ENCODE measurements around the gene CASZ1. TPM values are rescaled to one million over a fixed set of nuclear protein-coding genes. Genes with fewer than 3 reads are reported as not detected.

Gene CASZ1
- total RNA-seq, 4 donors from 2014 or later: 106 to 229 (median 160) TPM

DNA sequence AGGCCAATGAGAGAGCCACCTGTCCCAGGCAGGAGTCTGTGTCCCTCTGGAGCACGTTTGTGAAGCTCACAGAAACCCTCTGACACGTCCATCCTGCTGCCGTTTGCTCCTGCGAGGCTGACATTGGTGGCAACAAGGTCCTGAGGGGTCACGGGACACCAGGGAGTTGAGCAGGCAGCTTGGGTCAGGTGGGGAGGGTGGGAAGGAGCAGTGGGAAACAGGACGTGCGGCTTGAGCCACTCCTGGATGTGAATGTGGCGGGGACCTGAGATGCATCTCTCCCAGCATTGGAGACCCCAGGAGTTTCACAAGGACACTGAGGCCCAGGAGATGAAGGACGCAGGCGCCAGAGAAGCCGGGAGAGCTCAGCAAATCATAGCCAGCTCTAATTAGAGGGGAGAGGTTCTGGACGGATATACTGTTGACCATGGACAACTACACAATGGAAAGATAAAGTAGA lies 172.7 kb downstream of the CASZ1 start:
- DNase-seq (ENCODE audit: low spot score in 2 of 2): peak; percentile 33 to 49

DNA sequence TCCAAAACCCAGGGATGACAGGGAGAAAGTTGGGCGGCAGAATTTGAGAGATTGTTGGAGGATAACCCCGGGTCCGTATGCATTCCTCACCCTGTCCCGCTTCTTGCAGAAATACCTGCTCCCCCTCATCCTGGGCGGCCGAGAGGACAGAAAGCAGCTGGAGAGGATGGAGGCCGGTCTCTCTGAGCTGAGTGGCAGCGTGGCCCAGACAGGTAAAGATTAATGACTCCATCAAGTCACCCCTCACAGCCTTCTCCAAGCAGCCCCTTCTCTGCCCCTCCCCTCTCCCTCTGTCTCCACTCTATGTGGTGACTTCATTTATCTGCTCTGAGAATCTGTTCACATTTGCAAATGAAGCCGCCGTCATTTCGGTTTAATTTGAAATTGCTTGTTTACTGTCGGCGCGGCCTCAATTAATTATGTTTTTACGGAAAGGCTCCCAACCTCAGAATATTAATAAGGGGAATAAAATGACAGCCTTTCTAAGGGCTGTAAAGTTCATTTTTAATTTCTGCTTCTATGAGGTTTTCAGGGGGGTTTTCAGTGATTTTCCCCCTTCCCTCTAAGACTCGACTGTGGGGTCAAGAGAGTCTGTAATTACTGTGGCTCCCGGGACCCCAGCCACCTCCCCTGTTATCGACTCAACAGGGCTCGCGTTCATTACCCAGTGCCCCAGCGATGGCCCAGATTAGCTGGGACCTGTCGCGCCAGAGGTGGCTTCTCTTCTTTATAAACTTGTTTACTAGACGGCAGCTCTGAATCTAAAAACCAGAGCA lies 173.3 kb downstream of the CASZ1 start:
- 95% methylated on average over 24 of the region's 24 CpGs for WGBS
- no peaks in the 10 kb centered on the region for H3K27me3 ChIP-seq
- no peak overlapping the region for H3K27ac ChIP-seq
- no peaks in the 10 kb centered on the region for H3K9me3 ChIP-seq
- peak; percentile 36 to 50 for DNase-seq (ENCODE audit: low spot score in 2 of 2)
- no peak overlapping the region for H3K4me3 ChIP-seq
- TF ChIP-seq, protein P1, sequence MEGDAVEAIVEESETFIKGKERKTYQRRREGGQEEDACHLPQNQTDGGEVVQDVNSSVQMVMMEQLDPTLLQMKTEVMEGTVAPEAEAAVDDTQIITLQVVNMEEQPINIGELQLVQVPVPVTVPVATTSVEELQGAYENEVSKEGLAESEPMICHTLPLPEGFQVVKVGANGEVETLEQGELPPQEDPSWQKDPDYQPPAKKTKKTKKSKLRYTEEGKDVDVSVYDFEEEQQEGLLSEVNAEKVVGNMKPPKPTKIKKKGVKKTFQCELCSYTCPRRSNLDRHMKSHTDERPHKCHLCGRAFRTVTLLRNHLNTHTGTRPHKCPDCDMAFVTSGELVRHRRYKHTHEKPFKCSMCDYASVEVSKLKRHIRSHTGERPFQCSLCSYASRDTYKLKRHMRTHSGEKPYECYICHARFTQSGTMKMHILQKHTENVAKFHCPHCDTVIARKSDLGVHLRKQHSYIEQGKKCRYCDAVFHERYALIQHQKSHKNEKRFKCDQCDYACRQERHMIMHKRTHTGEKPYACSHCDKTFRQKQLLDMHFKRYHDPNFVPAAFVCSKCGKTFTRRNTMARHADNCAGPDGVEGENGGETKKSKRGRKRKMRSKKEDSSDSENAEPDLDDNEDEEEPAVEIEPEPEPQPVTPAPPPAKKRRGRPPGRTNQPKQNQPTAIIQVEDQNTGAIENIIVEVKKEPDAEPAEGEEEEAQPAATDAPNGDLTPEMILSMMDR (IDR thresholded peaks at IDR 0.05): no peak
- TF ChIP-seq POLR2AphosphoS5 (IDR thresholded peaks at IDR 0.05) (no peak), EP300 (IDR thresholded peaks at IDR 0.05) (no peak), POLR2A (IDR thresholded peaks at IDR 0.05) (no peak)
- H3K4me1 ChIP-seq: peaks cover 3% of the 10 kb centered on the region
- peaks cover 40% of the 10 kb centered on the region for H3K36me3 ChIP-seq

More for the DNA sequence above, 172.7 kb downstream of the CASZ1 start:
- H3K36me3 ChIP-seq: peaks cover 36% of the 10 kb centered on the region
- H3K27ac ChIP-seq: no peak overlapping the region
- H3K4me3 ChIP-seq: no peak overlapping the region
- H3K9me3 ChIP-seq: no peaks in the 10 kb centered on the region
- H3K4me1 ChIP-seq: peaks cover 3% of the 10 kb centered on the region
- H3K27me3 ChIP-seq: no peaks in the 10 kb centered on the region
- TF ChIP-seq, protein P1 (IDR thresholded peaks at IDR 0.05): no peak
- TF ChIP-seq EP300 (IDR thresholded peaks at IDR 0.05) (no peak), POLR2A (IDR thresholded peaks at IDR 0.05) (no peak), POLR2AphosphoS5 (IDR thresholded peaks at IDR 0.05) (no peak)
- 92% methylated on average over 12 of the region's 12 CpGs for WGBS

DNA sequence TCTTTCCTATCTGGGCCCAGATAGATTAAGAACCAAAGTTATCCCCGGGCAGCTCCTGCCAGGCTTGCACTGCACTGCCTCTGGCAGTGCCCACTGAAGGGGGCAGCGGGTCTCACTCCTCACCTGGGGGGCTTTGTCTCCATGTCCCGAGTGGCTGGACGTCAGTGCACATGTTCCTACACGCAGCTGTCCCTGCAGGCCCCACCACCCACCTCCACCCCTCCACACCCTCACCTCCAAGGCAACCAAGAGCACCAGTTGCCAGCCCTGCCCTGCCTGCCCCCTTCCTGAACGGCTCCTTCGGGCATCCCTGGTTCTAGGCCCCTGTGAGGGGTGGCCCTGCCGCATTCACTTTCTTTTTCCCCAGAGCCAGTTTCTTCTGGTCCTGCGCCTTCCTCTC lies 174.5 kb downstream of the CASZ1 start:
- no peaks in the 10 kb centered on the region for H3K27me3 ChIP-seq
- H3K9me3 ChIP-seq: no peaks in the 10 kb centered on the region
- 77% methylated on average over 9 of the region's 9 CpGs for WGBS
- DNase-seq (ENCODE audit: low spot score in 2 of 2): peak; percentile 51 to 56
- no peak overlapping the region for H3K27ac ChIP-seq
- peaks cover 3% of the 10 kb centered on the region for H3K4me1 ChIP-seq
- peaks cover 36% of the 10 kb centered on the region for H3K36me3 ChIP-seq
- TF ChIP-seq POLR2A (IDR thresholded peaks at IDR 0.05) (no peak), POLR2AphosphoS5 (IDR thresholded peaks at IDR 0.05) (no peak), EP300 (IDR thresholded peaks at IDR 0.05) (no peak)
- TF ChIP-seq, protein P1 (IDR thresholded peaks at IDR 0.05): no peak
- H3K4me3 ChIP-seq: no peak overlapping the region

DNA sequence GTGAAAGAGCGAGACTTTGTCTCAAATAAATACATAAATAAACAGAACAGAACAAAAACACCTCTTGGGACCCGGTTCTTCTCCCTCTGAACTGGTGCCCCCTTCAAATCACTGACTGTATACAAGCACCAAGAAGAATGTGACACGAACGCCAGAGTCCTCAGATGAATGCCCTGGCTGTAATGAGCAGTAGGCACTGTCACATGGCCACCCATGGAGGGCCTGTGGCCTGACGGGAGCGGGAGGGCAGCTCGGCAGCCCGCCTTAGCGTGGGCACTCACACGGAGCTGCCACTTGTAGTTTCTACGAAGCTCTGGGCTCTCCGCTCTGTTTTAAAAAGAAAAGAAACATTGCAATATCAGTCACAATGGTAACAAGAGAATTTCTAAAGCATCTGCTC lies 175.7 kb downstream of the CASZ1 start:
- H3K9me3 ChIP-seq: no peaks in the 10 kb centered on the region
- no peaks in the 10 kb centered on the region for H3K27me3 ChIP-seq
- H3K36me3 ChIP-seq: peaks cover 36% of the 10 kb centered on the region
- TF ChIP-seq EP300 (IDR thresholded peaks at IDR 0.05) (no peak), POLR2AphosphoS5 (IDR thresholded peaks at IDR 0.05) (no peak), POLR2A (IDR thresholded peaks at IDR 0.05) (no peak)
- TF ChIP-seq, protein P1 (IDR thresholded peaks at IDR 0.05): no peak
- WGBS: 88% methylated on average over 12 of the region's 12 CpGs
- H3K27ac ChIP-seq: no peak overlapping the region
- H3K4me3 ChIP-seq: no peak overlapping the region
- peaks cover 3% of the 10 kb centered on the region for H3K4me1 ChIP-seq
- DNase-seq (ENCODE audit: low spot score in 2 of 2): peak in 1 of 2 donors; percentile 52
